ENCODE data around the gene CFH. TPM values are rescaled to one million over a fixed set of nuclear protein-coding genes. Genes with fewer than 3 reads are reported as not detected.
A peak's percentile ranks its signal among the peaks of the same experiment; 100 is the strongest.

CFH gene
- total and polyA plus RNA-seq, 2 donors (not counting 3 experiments of a cell fraction or from before 2014, with no cell fraction given) = 20.7 to 25.3 TPM

DNA sequence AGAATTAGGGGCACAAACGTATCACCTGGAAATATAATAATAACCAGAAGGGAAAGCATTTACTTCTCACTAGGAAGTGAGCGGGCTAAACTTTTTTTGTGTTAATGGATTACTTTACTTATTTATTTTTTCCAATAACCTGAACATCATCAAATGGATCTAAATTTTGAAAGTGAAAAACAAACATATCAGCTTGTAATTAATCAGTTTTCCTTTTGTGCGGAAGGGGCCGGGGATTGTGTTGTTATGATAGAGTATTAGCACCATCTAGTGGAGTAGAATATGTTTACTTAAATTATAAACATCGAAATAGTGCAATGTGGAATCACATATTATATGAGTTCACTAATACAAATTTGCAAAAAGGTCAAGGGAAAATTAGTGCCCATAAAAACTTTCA lies 9.0 kb downstream of the CFH start:
- Histone ChIP-seq H3K4me3 (replicated peaks in 1 of 3; ENCODE audit: insufficient read depth in 1 of 3, low read depth in 1 of 3, low read length in 3 of 3) (peak overlapping the region in 1 of 3 experiments; percentile 52), H3K9me3 (replicated peaks; ENCODE audit: control insufficient read depth, insufficient read depth, low read length) (no peaks in the 10 kb centered on the region), H3K4me1 (ENCODE audit: control insufficient read depth, extremely low read depth, insufficient read depth, low read length) (no peaks in the 10 kb centered on the region), H3K9ac (replicated peaks; ENCODE audit: extremely low read depth, insufficient read depth, low read length) (peak overlapping the region; percentile 37), H3K36me3 (ENCODE audit: control insufficient read depth in 2 of 2, extremely low read depth in 1 of 2, insufficient read depth in 2 of 2, low read length in 2 of 2) (no peaks in the 10 kb centered on the region), H3K27me3 (ENCODE audit: control insufficient read depth in 2 of 2, insufficient read depth in 2 of 2, low read length in 2 of 2) (no peaks in the 10 kb centered on the region), H3K79me2 (ENCODE audit: control insufficient read depth, insufficient read depth, low read length) (no peaks in the 10 kb centered on the region), H3K9me1 (replicated peaks; ENCODE audit: control insufficient read depth, extremely low read depth, insufficient read depth, low read length) (no peaks in the 10 kb centered on the region), H4K20me1 (replicated peaks; ENCODE audit: control insufficient read depth, extremely low read depth, insufficient read depth, low read length) (no peaks in the 10 kb centered on the region), H2AFZ (ENCODE audit: low read depth, low read length) (peak overlapping the region; percentile 68), H3K4me2 (ENCODE audit: insufficient read depth, low read length) (peak overlapping the region; percentile 76), H3K27ac (ENCODE audit: insufficient read depth, low read depth, low read length) (no peak overlapping the region)
- FAIRE-seq (peak; percentile 8), DNase-seq (ENCODE audit: low read depth, low spot score) (peak; percentile 53)
- intact Hi-C loops (cut with micrococcal nuclease) = loop anchor here (1.0 to 5.0 kb wide), 4 partner anchors 104 to 513 kb away; no protein-coding TSS in a partner anchor
- no TSS peak for BruUV-seq (replicated peaks)
- no peak for TF ChIP-seq JUN (IDR thresholded peaks at IDR 0.05; ENCODE audit: borderline replicate concordance, insufficient read depth, insufficient read length, low read depth)
- TF ChIP-seq, protein P1, sequence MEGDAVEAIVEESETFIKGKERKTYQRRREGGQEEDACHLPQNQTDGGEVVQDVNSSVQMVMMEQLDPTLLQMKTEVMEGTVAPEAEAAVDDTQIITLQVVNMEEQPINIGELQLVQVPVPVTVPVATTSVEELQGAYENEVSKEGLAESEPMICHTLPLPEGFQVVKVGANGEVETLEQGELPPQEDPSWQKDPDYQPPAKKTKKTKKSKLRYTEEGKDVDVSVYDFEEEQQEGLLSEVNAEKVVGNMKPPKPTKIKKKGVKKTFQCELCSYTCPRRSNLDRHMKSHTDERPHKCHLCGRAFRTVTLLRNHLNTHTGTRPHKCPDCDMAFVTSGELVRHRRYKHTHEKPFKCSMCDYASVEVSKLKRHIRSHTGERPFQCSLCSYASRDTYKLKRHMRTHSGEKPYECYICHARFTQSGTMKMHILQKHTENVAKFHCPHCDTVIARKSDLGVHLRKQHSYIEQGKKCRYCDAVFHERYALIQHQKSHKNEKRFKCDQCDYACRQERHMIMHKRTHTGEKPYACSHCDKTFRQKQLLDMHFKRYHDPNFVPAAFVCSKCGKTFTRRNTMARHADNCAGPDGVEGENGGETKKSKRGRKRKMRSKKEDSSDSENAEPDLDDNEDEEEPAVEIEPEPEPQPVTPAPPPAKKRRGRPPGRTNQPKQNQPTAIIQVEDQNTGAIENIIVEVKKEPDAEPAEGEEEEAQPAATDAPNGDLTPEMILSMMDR (IDR thresholded peaks at IDR 0.05; ENCODE audit: extremely low read depth in 1 of 2, insufficient read depth in 1 of 2, low read depth in 1 of 2, low read length in 2 of 2) = peak in 1 of 2 donors; percentile 4
- dilution Hi-C loops (cut with MboI; ENCODE audit: extremely low pct_ligation_motif_present, low sequenced_read_pairs) = no loop called here
- POLR2A ChIA-PET = no interaction called here
- CTCF ChIA-PET = interaction anchor here (0.6 to 4.1 kb wide), 45 partner anchors 9 to 696 kb away, joined by 3 to 197 read pairs (median 4); partner anchors contain the start of gene CFH

DNA sequence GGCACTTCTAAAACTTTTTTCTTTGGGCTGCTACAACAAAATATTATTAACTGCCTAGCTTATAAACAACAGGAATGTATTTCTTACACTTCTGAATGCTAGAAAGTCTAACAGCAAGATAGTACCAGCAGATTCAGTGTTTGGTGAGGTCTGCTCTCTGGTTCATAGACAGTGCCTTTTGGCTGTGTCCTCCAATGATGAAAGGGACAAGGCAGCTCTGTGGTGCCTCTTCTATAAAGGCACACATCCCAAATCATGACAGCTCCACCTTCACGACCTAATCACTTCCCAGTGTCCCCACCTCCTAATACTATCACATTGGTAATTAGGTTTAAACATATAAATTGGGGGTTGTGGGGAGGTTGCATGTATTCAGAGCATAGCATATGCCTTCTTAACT lies 9.5 kb downstream of the CFH start:
- BruUV-seq (replicated peaks) = no TSS peak
- intact Hi-C loops (cut with micrococcal nuclease) (loop anchor here (1.0 to 5.0 kb wide), 4 partner anchors 104 to 513 kb away; no protein-coding TSS in a partner anchor), dilution Hi-C loops (cut with MboI; ENCODE audit: extremely low pct_ligation_motif_present, low sequenced_read_pairs) (no loop called here)
- Histone ChIP-seq H3K4me2 (ENCODE audit: insufficient read depth, low read length) (no peak overlapping the region), H4K20me1 (replicated peaks; ENCODE audit: control insufficient read depth, extremely low read depth, insufficient read depth, low read length) (no peaks in the 10 kb centered on the region), H3K9me1 (replicated peaks; ENCODE audit: control insufficient read depth, extremely low read depth, insufficient read depth, low read length) (no peaks in the 10 kb centered on the region), H3K9me3 (replicated peaks; ENCODE audit: control insufficient read depth, insufficient read depth, low read length) (no peaks in the 10 kb centered on the region), H2AFZ (ENCODE audit: low read depth, low read length) (no peak overlapping the region), H3K79me2 (ENCODE audit: control insufficient read depth, insufficient read depth, low read length) (no peaks in the 10 kb centered on the region), H3K4me3 (replicated peaks in 1 of 3; ENCODE audit: insufficient read depth in 1 of 3, low read depth in 1 of 3, low read length in 3 of 3) (no peak overlapping the region), H3K9ac (replicated peaks; ENCODE audit: extremely low read depth, insufficient read depth, low read length) (no peak overlapping the region), H3K4me1 (ENCODE audit: control insufficient read depth, extremely low read depth, insufficient read depth, low read length) (no peaks in the 10 kb centered on the region), H3K36me3 (ENCODE audit: control insufficient read depth in 2 of 2, extremely low read depth in 1 of 2, insufficient read depth in 2 of 2, low read length in 2 of 2) (no peaks in the 10 kb centered on the region), H3K27me3 (ENCODE audit: control insufficient read depth in 2 of 2, insufficient read depth in 2 of 2, low read length in 2 of 2) (no peaks in the 10 kb centered on the region), H3K27ac (ENCODE audit: insufficient read depth, low read depth, low read length) (no peak overlapping the region)
- CTCF ChIA-PET = interaction anchor here (0.8 to 4.1 kb wide), 20 partner anchors 10 to 513 kb away, joined by 3 to 197 read pairs (median 4); partner anchors contain the start of gene CFH
- POLR2A ChIA-PET = no interaction called here
- no peak for DNase-seq (ENCODE audit: low read depth, low spot score)
- FAIRE-seq = no peak
- no peak for TF ChIP-seq POLR2AphosphoS5 (IDR thresholded peaks at IDR 0.05; ENCODE audit: insufficient read depth, low read depth, low read length)
- TF ChIP-seq FOS (IDR thresholded peaks at IDR 0.05; ENCODE audit: borderline replicate concordance, insufficient read depth, low read length) = no peak
- TF ChIP-seq MYC (IDR thresholded peaks at IDR 0.05; ENCODE audit: low read depth, low read length) = no peak
- TF ChIP-seq, protein P2, sequence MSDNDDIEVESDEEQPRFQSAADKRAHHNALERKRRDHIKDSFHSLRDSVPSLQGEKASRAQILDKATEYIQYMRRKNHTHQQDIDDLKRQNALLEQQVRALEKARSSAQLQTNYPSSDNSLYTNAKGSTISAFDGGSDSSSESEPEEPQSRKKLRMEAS (IDR thresholded peaks at IDR 0.05; ENCODE audit: insufficient read depth, insufficient read length) = no peak
- no peak for TF ChIP-seq EZH2 (IDR thresholded peaks at IDR 0.05; ENCODE audit: borderline replicate concordance, low read depth, low read length, severe bottlenecking)
- no peak for TF ChIP-seq JUN (IDR thresholded peaks at IDR 0.05; ENCODE audit: borderline replicate concordance, insufficient read depth, insufficient read length, low read depth)
- no peak for TF ChIP-seq POLR2A (IDR thresholded peaks at IDR 0.05; ENCODE audit: low read depth, low read length)
- TF ChIP-seq, protein P1 (IDR thresholded peaks at IDR 0.05; ENCODE audit: extremely low read depth in 1 of 2, insufficient read depth in 1 of 2, low read depth in 1 of 2, low read length in 2 of 2) = no peak
- TF ChIP-seq GATA2 (IDR thresholded peaks at IDR 0.05; ENCODE audit: insufficient read depth, insufficient read length, low read depth, low read length) = no peak

Measured in endothelial cell of umbilical vein (primary cell).